PC-9 (cell line): ENCODE results near the gene FADS6. TPM values are rescaled to one million over a fixed set of nuclear protein-coding genes. Genes with fewer than 3 reads are reported as not detected.

ENCODE experiments used
- BruUV-seq: library from RNA; stranded (reverse); fragments of 400-500 nt; replicated peaks from 2 replicates; lab custom pipeline; 2021; lab: Mats Ljungman, UMichigan
- CTCF ChIA-PET: fragments of 300-600 bp; sonication (Branson Sonifier 250); formaldehyde crosslinking; loops from one replicate; lab custom pipeline; 2022; ENCODE audit warnings: antibody characterized with exemption; lab: Charles Lee
- POLR2A ChIA-PET: fragments of 300-600 bp; sonication (Branson Sonifier 250); formaldehyde crosslinking; loops from one replicate; lab custom pipeline; 2022; ENCODE audit warnings: antibody characterized with exemption; ENCODE audit not compliant: unreplicated experiment; lab: Charles Lee
- DNase-seq, 2 experiments: peaks; one replicate each; pipeline versions ENCODE4 v3.0.0 to v3.0.0-alpha.2; 2015 to 2022; ENCODE audit warnings: mixed read lengths in 1 of 2
- H2AFZ ChIP-seq: fragments of 200-600 bp; sonication (generic); 2 replicates; pipeline ENCODE4 v1.8.1; 2017; ENCODE audit warnings: antibody characterized with exemption
- H3F3A ChIP-seq: fragments of 200-600 bp; sonication (generic); 2 replicates; pipeline ENCODE4 v1.8.1; 2017; ENCODE audit warnings: antibody characterized with exemption, mild to moderate bottlenecking, low read depth; ENCODE audit not compliant: insufficient read depth
- H3K27ac ChIP-seq: fragments of 200-600 bp; sonication (generic); 2 replicates; pipeline ENCODE4 v1.6.1; 2016; ENCODE audit warnings: mixed run types
- H3K27me3 ChIP-seq: fragments of 200-600 bp; sonication (generic); 2 replicates; pipeline ENCODE4 v1.6.1; 2016; ENCODE audit warnings: low read depth, mixed run types; ENCODE audit not compliant: insufficient read depth
- H3K36me3 ChIP-seq: fragments of 200-600 bp; sonication (generic); 2 replicates; pipeline ENCODE4 v1.6.1; 2016; ENCODE audit warnings: low read depth, mixed run types
- H3K4me1 ChIP-seq: fragments of 200-600 bp; sonication (generic); replicated peaks from 2 replicates; pipeline ENCODE4 v1.6.1; 2016; ENCODE audit warnings: mixed run types; ENCODE audit not compliant: insufficient read depth
- H3K4me2 ChIP-seq: fragments of 200-600 bp; sonication (generic); 2 replicates; pipeline ENCODE4 v1.6.1; 2017; ENCODE audit warnings: mixed run types
- H3K4me3 ChIP-seq: fragments of 200-600 bp; sonication (generic); 2 replicates; pipeline ENCODE4 v1.6.1; 2016; ENCODE audit warnings: mixed run types
- H3K79me2 ChIP-seq: fragments of 200-600 bp; sonication (generic); 2 replicates; pipeline ENCODE4 v1.6.1; 2017; ENCODE audit warnings: low read depth, mixed run types
- H3K9me2 ChIP-seq: fragments of 200-600 bp; sonication (generic); 2 replicates; pipeline ENCODE4 v1.8.1; 2017; ENCODE audit warnings: mild to moderate bottlenecking; ENCODE audit not compliant: insufficient read depth
- H3K9me3 ChIP-seq: fragments of 200-600 bp; sonication (generic); 2 replicates; pipeline ENCODE4 v1.8.1; 2016; ENCODE audit warnings: low read depth; ENCODE audit not compliant: insufficient read depth
- H4K20me1 ChIP-seq: fragments of 200-600 bp; sonication (generic); 2 replicates; pipeline ENCODE4 v1.8.1; 2017; ENCODE audit not compliant: insufficient read depth
- EZH2 ChIP-seq: fragments of 200-600 bp; sonication (generic); IDR thresholded peaks from 2 replicates; pipeline ENCODE4 v1.8.0; 2017; ENCODE audit warnings: antibody characterized with exemption, low read depth
- intact Hi-C: fragments of 100-400 bp; cut with micrococcal nuclease; formaldehyde crosslinking; loops from one replicate; pipeline ENCODE4 v1.10.0; 2022; ENCODE audit not compliant: unreplicated experiment
- total RNA-seq: library from RNA; stranded (reverse); gene quantifications from 2 replicates; pipeline ENCODE4 v1.2.3, GENCODE V29; 2021
- TF ChIP-seq, protein P1 (sequence below): fragments of 200-600 bp; sonication (generic); conservative IDR thresholded peaks from 2 replicates; pipeline ENCODE4 v1.6.1; 2017; ENCODE audit warnings: mixed run types, antibody characterized with exemption, mild to moderate bottlenecking, moderate library complexity

The FADS6 gene
- total RNA-seq, 1 experiment from 2014 or later = not detected

DNA sequence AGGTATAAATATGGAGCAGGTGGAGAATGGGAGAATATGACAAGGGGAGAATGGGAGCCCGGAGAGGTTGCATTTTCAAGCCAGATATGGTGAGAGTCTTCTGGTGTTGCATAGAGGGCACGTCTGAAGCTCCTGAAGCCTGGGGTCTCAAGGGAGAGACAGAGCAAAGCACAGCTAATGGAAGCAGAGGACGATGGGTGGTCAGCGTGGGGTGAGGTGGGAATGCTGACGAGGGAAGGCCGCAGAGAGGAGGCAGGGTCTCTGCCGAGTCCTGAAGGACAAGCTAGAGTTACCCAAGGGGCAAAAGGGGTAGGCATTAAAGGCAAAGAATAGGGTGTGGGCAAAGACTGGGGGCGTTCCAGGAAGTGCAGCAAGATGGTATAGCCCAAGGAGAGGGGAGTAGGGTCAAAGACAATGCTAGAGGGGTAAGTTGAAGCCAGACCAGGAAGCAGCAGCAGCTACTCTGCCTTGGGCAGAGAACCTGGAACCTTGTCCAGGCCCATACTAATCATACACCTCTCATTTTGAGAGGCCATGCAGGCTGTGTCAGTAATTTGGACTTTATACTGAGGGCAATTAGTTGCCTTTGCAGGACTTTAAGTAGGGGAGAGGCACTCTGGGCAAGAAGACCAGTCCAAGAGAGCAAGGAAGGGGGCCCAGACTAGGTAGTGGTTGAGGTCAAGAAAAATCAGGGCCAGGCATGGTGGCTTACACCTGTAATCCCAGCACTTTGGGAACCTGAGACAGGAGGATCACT, 44.9 kb upstream of the FADS6 start:
- H3K79me2 ChIP-seq = no peaks in the 10 kb centered on the region
- intact Hi-C loops = no loop called here
- POLR2A ChIA-PET = interaction anchor here (0.6 kb wide), 1 partner anchor 25 kb away, joined by 4 read pairs; no protein-coding TSS in a partner anchor
- H3K27me3 ChIP-seq = peaks cover 41% of the 10 kb centered on the region
- no peak for TF ChIP-seq EZH2
- TF ChIP-seq, protein P1, sequence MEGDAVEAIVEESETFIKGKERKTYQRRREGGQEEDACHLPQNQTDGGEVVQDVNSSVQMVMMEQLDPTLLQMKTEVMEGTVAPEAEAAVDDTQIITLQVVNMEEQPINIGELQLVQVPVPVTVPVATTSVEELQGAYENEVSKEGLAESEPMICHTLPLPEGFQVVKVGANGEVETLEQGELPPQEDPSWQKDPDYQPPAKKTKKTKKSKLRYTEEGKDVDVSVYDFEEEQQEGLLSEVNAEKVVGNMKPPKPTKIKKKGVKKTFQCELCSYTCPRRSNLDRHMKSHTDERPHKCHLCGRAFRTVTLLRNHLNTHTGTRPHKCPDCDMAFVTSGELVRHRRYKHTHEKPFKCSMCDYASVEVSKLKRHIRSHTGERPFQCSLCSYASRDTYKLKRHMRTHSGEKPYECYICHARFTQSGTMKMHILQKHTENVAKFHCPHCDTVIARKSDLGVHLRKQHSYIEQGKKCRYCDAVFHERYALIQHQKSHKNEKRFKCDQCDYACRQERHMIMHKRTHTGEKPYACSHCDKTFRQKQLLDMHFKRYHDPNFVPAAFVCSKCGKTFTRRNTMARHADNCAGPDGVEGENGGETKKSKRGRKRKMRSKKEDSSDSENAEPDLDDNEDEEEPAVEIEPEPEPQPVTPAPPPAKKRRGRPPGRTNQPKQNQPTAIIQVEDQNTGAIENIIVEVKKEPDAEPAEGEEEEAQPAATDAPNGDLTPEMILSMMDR = no peak
- no peak overlapping the region for H3K4me2 ChIP-seq
- H3K36me3 ChIP-seq = no peaks in the 10 kb centered on the region
- DNase-seq = no peak
- H3K4me1 ChIP-seq = peaks cover 4% of the 10 kb centered on the region; the same call in 1 of the 2 replicates
- CTCF ChIA-PET = no interaction called here
- no peak overlapping the region for H3K4me3 ChIP-seq
- H3K9me3 ChIP-seq = no peaks in the 10 kb centered on the region
- no TSS peak for BruUV-seq
- H3F3A ChIP-seq = peaks cover 6% of the 10 kb centered on the region; the same call in 1 of the 2 replicates
- H3K27ac ChIP-seq = no peak overlapping the region
- no peaks in the 10 kb centered on the region for H4K20me1 ChIP-seq
- no peak overlapping the region for H2AFZ ChIP-seq
- H3K9me2 ChIP-seq = no peaks in the 10 kb centered on the region

DNA sequence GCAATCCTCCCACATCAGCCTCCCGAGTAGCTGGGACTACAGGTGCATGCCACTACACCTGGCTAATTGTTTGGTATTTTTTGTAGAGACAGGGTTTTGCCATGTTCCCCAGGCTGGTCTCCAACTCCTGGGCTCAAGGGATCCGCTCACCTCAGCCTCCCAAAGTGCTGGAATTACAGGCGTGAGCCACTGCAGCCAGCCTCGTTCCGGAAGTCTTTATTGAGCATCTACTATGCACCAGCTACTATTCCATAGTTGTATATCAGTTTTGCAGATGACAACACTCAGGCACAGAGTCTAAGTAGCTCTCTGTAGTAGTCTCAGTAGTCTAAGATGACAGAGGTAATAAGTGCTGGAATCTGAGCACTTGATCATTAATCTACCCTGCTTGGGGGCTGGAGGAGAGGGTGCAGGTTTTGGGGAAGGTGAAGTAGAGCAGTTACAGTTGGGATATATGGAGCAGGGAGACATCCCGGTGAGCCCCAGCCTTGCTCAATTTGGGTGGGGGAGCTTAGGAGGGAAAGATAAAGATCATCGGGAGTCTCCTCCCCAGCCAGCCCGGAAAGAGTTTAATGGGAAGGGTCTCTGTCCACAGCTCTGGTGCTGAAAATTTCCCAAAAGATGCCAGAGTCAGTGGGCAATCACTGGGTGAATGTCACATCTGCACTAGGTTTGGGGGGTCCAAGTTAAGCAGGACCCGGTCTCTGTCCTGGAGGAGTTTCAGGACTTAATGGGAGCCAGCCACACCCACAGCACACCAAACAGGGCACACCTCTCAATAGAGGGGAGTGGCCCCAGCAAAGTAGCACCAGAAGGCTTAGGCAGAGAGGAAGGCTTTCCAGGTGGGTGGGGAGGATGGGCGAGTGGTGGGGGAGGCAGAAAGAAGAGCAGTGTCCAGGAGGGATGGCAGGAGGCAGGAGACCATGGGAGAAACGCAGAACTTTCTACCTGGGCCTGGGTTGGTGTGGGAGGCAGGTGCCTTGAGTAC, 43.9 kb upstream of the FADS6 start:
- no peak overlapping the region for H3K4me3 ChIP-seq
- ChIA-PET CTCF (no interaction called here), POLR2A (no interaction called here)
- no peaks in the 10 kb centered on the region for H3K79me2 ChIP-seq
- no peaks in the 10 kb centered on the region for H3K4me1 ChIP-seq
- TF ChIP-seq EZH2 = no peak
- TF ChIP-seq, protein P1 = no peak
- no peak overlapping the region for H3K4me2 ChIP-seq
- H3K36me3 ChIP-seq = no peaks in the 10 kb centered on the region
- no peaks in the 10 kb centered on the region for H3K9me2 ChIP-seq
- H4K20me1 ChIP-seq = no peaks in the 10 kb centered on the region
- intact Hi-C loops = no loop called here
- H3F3A ChIP-seq = no peaks in the 10 kb centered on the region
- peaks cover 46% of the 10 kb centered on the region for H3K27me3 ChIP-seq
- no peak overlapping the region for H2AFZ ChIP-seq
- no peak for DNase-seq
- no TSS peak for BruUV-seq
- H3K27ac ChIP-seq = no peak overlapping the region
- no peaks in the 10 kb centered on the region for H3K9me3 ChIP-seq

- Histone ChIP-seq H3K4me3 (no peak overlapping the region), H3K4me1 (no peaks in the 10 kb centered on the region), H3K4me2 (no peak overlapping the region), H3K27me3 (peaks cover 46% of the 10 kb centered on the region), H3K79me2 (no peaks in the 10 kb centered on the region), H4K20me1 (no peaks in the 10 kb centered on the region), H3K9me2 (no peaks in the 10 kb centered on the region), H3K27ac (no peak overlapping the region), H3F3A (no peaks in the 10 kb centered on the region), H3K36me3 (no peaks in the 10 kb centered on the region), H2AFZ (no peak overlapping the region), H3K9me3 (no peaks in the 10 kb centered on the region)
- POLR2A ChIA-PET = no interaction called here
- intact Hi-C loops = no loop called here
- no peak for TF ChIP-seq EZH2
- TF ChIP-seq, protein P1 = no peak
- no peak for DNase-seq
- CTCF ChIA-PET = no interaction called here
- BruUV-seq = no TSS peak
These were observed 43.0 kb upstream of the FADS6 start for GRCh38 chr17:74936470-74936799.
